HUES6 (cell line): ENCODE data around the gene TOLLIP.

Experiments used
- H3K27ac ChIP-seq: 2 replicates; pipeline ENCODE4 v1.7.0; 2013; ENCODE audit warnings: low read depth, mild to moderate bottlenecking, low read length, inconsistent platforms
- H3K27me3 ChIP-seq: 2 replicates; pipeline ENCODE4 v1.6.1; 2013; ENCODE audit warnings: low read length; ENCODE audit not compliant: control insufficient read depth, insufficient read depth
- H3K36me3 ChIP-seq: 2 replicates; pipeline ENCODE4 v1.6.1; 2013; ENCODE audit warnings: low read length; ENCODE audit not compliant: control insufficient read depth, insufficient read depth
- H3K4me1 ChIP-seq: 2 replicates; pipeline ENCODE4 v1.6.1; 2013; ENCODE audit warnings: low read length; ENCODE audit not compliant: control insufficient read depth, insufficient read depth
- H3K4me3 ChIP-seq: 2 replicates; pipeline ENCODE4 v1.5.1; 2013; ENCODE audit warnings: low read depth, low read length
- H3K9ac ChIP-seq: one replicate; pipeline ENCODE4 v1.6.1; 2013; ENCODE audit warnings: mild to moderate bottlenecking, low read length
- H3K9me3 ChIP-seq: 2 replicates; pipeline ENCODE4 v1.6.1; 2013; ENCODE audit warnings: low read depth, low read length; ENCODE audit not compliant: control insufficient read depth, insufficient read depth

Gene TOLLIP

DNA sequence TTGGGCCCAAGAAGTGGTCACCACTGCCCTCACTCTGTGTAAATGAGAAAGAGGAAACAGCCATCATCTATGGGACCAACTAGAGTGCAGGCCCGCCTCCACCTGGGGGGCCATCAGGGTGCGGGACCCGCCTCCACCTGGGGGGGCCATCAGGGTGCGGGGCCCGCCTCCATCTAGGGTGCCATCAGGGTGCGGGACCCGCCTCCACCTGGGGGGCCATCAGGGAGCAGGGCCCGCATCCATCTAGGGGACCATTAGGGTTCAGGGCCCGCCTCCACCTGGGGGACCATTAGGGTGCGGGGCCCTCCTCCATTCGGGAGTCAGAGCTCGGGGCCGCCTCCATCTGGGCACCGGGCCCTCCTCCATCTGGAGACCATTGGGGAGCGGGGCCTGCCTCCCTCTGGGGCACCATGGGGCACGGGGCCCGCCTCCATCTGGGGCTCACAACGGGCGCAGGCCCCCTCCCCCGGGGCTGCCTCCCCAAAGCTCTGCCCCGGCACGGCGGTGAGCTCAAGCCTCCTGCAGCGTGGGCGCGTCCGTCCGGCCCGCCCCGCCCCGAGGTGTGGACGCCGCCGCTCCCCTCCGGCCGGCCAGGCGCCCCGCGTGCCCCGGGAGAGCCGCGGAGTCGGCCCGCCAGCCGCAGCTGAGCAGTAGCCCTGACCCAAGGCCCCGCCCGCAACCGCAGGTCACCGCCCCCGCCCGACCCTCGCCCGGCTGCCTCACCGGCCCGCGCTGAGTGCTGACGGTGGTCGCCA lies 512 bp downstream of the TOLLIP start:
- peaks cover 5% of the 10 kb centered on the region; the same call in 1 of the 2 replicates for H3K36me3 ChIP-seq
- H3K4me3 ChIP-seq, result peak overlapping the region; percentile 94
- H3K27me3 ChIP-seq, result no peaks in the 10 kb centered on the region
- peaks cover 17% of the 10 kb centered on the region for H3K9me3 ChIP-seq
- H3K4me1 ChIP-seq, result peaks cover 10% of the 10 kb centered on the region
- no peak overlapping the region for H3K27ac ChIP-seq
- peak overlapping the region; percentile 64 for H3K9ac ChIP-seq

DNA sequence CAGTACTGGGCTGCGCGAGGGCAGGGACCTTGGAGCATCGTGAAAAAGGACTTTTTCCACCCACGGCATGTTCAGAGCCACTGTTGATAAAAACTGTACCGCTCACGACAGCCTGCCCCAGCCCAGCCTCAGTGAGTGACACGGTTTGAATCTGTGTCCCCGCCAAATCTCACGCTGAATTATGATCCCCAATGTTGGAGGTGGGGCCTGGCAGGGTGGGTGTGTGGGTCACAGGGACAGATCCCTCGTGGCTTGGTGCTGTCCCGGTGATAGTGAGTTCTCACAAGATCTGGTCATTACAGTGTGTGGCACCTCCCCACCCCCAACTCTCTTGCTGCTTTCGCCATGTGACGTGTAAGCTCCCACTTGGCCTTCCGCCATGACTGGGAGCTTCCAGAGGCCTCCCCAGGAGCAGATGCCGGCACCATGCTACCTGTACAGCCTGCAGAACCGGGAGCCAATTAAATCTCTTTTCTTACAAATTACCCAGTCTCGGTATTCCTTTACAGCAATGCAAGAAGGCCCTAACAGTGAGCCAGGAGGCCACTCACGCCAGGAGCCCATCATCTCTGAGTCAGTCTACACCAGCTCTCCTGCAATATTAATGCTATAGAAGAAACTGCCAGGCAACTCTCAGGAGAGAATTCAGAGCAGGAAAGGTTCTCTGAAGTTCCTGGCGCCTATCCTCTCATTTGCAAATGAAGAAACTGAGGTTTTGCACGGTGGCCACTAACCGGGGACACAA lies 1.3 kb downstream of the TOLLIP start:
- H3K9ac ChIP-seq, result no peak overlapping the region

DNA sequence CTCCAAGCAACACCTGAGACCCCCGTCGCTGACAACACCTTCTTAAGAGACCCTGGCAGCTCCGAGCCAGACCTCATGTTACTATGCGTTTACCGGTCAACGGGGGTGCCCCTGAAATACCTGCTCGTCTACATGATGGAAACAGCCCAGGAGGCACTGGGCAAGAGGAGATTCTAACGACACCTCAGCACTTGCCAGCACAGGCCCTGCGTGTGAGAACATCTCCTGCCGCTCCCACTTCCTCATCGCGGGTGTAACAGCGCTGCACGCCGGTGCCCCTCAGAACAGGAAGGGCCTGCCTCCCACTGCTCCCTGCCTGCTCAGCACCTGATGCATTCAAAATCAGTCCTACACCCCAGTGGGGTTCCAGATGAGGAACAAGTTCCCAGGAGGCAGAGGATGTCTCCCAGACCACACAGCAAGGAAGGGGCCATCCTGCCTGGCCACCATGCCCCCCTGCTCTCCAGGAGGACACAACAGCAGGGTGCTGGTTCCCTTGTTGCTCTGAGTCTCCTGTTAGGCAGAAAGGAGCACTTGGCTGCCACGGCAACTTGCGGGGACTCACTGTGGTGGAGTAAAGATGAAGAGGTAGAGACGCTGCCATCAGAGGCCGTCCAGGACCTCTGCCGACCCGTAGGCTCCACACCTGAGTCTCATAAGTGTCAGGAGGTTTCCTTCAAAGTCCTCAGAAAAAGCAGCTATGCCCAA lies 2.1 kb downstream of the TOLLIP start:
- H3K9ac ChIP-seq, result no peak overlapping the region
- H3K36me3 ChIP-seq, result peaks cover 5% of the 10 kb centered on the region; the same call in 1 of the 2 replicates
- peaks cover 22% of the 10 kb centered on the region for H3K4me1 ChIP-seq
- H3K27ac ChIP-seq, result no peak overlapping the region
- peaks cover 15% of the 10 kb centered on the region for H3K9me3 ChIP-seq
- H3K27me3 ChIP-seq, result no peaks in the 10 kb centered on the region
- H3K4me3 ChIP-seq, result no peak overlapping the region

More for the DNA sequence above, 1.3 kb downstream of the TOLLIP start:
- Histone ChIP-seq H3K4me3 (peak overlapping the region; percentile 94), H3K36me3 (peaks cover 5% of the 10 kb centered on the region; the same call in 1 of the 2 replicates), H3K9me3 (peaks cover 17% of the 10 kb centered on the region), H3K27ac (no peak overlapping the region), H3K4me1 (peaks cover 14% of the 10 kb centered on the region), H3K27me3 (no peaks in the 10 kb centered on the region)

DNA sequence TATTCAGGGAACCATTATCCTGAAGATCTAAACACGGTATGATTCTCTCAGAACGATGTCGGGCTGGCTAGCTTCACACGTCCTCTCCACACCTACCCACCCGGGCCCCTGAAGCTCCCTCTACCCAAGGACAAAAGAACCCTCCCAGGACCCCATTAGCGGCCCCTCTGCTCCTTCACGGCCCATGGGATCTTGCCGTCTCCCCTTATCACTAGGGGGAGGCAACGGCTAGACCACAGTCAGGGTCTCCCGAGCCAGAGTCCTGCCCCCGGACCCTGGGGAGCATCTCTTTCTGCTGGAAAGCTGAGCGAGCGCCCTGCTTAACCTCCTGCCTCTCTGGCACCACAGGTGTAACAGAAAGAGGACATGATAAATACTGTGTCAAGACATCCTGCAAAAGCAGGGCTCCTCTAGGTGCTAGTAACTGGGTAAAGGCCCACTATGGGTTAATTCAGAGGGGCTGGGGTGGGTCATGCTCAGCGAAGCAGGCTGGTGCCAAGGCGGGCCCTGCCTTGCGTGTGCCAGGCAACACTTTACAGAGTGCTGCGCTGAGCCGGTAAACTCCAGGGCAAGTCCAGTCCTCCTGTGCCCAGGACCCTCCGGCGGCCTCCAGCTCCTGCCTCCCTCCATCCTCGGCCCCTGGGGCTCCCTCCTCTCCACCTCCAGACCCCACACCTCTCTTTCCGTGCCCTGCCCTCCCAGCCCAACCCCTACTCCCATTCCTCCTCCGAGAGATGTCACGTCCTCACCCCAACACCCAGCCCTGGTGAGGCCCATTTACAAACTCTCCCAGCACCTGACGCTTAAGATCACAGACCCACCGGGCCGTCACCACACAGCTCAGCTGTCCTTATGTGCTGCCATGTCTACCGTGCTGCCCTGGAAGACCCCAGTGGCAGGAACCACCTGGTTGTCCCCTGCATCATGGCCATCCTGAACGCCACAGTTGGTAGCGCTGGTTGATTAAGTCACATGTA lies 3.0 kb downstream of the TOLLIP start:
- H3K4me3 ChIP-seq, result no peak overlapping the region
- no peak overlapping the region for H3K9ac ChIP-seq
- peaks cover 7% of the 10 kb centered on the region for H3K9me3 ChIP-seq
- no peaks in the 10 kb centered on the region for H3K27me3 ChIP-seq
- peaks cover 5% of the 10 kb centered on the region; the same call in 1 of the 2 replicates for H3K36me3 ChIP-seq
- H3K4me1 ChIP-seq, result peaks cover 26% of the 10 kb centered on the region
- no peak overlapping the region for H3K27ac ChIP-seq

DNA sequence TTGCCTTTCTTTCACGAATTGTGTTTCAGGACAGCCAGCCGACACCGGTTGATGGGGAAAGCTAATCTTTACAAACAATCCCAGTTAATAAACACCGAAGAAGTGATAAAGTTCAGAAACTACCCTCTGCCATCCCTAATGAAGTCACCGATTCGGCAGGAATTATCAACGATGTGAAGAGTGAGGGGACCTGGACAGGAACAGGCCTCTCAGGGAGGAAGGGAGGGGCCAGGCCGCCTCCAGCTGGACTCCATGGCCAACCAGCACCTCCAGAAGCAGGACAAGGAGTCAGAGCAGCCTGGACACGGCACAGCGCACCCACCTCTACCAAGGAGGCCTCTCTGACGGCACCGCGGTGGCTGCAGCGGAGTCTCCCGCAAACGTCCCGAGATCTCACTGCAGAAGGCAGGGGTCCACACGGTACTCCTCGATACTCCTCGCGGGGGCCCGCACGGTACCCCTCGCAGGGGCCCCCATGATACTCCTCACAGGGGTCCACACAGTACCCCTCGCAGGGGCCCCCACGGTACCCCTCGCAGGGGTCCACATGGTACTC lies 3.9 kb downstream of the TOLLIP start:
- Histone ChIP-seq H3K4me3 (no peak overlapping the region), H3K4me1 (peaks cover 29% of the 10 kb centered on the region), H3K36me3 (peaks cover 5% of the 10 kb centered on the region; the same call in 1 of the 2 replicates), H3K9me3 (no peaks in the 10 kb centered on the region), H3K27me3 (no peaks in the 10 kb centered on the region), H3K9ac (no peak overlapping the region), H3K27ac (no peak overlapping the region)

DNA sequence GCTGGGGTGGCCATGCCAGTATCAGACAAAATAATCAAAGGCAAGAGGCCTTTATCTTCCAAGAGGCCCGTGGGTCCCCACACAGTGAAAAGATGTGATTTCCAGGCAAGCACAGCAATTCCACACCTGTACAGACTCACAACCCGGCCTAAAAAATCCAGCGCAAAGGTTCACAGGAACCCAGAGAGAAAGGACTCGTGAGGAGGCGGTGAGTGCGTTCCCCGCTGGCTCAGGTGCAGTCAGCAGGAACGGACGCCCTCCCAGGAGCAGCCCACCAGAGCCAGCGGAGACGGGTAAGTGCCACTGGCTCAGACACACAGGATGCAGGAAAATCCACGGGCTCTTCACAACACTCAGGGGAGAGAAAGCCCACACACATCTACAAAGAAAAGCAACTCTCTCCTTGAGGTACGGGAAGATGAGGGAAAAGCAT lies 4.4 kb downstream of the TOLLIP start:
- no peaks in the 10 kb centered on the region for H3K9me3 ChIP-seq
- H3K4me3 ChIP-seq, result no peak overlapping the region
- no peak overlapping the region for H3K9ac ChIP-seq
- H3K4me1 ChIP-seq, result peaks cover 27% of the 10 kb centered on the region
- H3K36me3 ChIP-seq, result peaks cover 5% of the 10 kb centered on the region; the same call in 1 of the 2 replicates
- no peaks in the 10 kb centered on the region for H3K27me3 ChIP-seq
- H3K27ac ChIP-seq, result no peak overlapping the region

DNA sequence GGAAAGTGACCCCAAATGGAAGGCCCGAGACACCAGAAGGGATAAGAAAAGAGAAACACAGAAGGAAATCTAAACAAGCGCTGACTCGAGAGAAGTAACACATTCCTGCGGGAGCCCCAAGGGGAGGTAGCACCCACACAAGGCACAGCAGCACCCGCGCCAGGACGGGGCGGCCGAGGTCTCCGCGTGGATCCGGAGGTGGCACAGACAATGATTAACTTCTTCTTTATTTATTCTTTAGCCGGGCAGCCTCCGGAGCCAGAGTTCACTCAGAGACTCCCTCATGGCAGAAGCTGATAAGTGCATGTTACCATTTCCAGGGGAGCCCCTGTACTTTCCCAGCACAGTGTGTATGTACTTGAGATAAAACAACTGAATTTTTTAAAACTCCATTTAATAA lies 5.1 kb downstream of the TOLLIP start:
- no peaks in the 10 kb centered on the region for H3K27me3 ChIP-seq
- no peak overlapping the region for H3K9ac ChIP-seq
- peaks cover 5% of the 10 kb centered on the region; the same call in 1 of the 2 replicates for H3K36me3 ChIP-seq
- no peak overlapping the region for H3K4me3 ChIP-seq
- peaks cover 30% of the 10 kb centered on the region for H3K4me1 ChIP-seq
- H3K9me3 ChIP-seq, result no peaks in the 10 kb centered on the region
- H3K27ac ChIP-seq, result no peak overlapping the region

DNA sequence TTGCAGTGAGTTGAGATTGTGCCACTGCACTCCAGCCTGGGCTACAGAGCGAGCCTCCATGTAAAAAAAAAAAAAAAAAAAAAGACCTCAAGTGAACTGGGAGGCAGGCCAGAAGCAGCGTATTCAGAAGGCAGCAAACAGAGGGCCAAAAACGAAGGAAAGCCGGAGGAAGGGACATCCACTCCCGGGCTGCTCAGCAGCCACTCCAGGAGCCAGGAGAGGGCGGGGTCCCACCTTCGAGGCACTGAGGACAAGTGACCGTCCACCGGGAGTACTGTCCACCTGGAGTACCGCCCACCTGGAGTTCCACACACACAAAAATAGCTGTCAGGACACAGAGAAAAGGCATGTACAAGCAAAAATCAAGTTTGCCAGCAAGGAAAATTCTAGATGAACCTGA lies 5.5 kb downstream of the TOLLIP start:
- Histone ChIP-seq H3K36me3 (peaks cover 5% of the 10 kb centered on the region; the same call in 1 of the 2 replicates), H3K27ac (no peak overlapping the region), H3K4me3 (no peak overlapping the region), H3K4me1 (peaks cover 34% of the 10 kb centered on the region), H3K27me3 (no peaks in the 10 kb centered on the region), H3K9me3 (no peaks in the 10 kb centered on the region), H3K9ac (no peak overlapping the region)

DNA sequence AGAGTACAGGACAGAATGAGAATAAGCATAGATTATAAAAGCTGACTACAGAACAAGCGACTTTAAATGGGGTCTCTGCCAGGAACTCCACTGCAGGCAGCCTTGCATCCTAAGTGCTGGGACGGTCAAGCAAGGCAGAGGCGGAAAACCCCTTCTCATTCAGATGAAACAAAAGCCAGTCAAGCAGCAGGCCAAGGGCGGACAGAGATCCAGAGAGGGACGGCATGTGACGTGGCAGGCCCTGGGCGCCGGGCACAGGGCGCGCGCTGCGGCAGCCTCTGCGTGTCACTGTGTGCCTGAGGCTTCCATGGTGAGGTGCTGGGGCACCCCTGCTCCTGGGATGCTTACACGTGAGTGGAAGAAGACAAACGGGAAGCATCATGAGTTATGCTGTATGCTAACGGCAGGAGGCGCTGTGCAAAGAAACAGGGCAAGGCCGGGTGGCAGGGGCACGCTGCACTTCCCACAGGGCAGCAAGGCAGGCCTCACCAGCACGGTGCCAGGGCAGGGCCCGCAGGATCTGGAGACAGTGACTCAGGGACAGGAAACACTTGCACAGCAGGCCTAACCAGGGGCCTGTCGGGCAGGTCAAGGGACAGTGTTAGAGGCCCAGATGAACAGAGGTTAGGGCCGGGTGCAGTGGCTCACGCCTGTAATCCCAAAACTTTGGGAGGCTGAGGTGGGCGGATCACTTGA lies 6.2 kb downstream of the TOLLIP start:
- peaks cover 31% of the 10 kb centered on the region for H3K4me1 ChIP-seq
- no peak overlapping the region; the same call in 1 of the 2 replicates for H3K4me3 ChIP-seq
- no peaks in the 10 kb centered on the region for H3K9me3 ChIP-seq
- H3K27ac ChIP-seq, result 0 out of 2 replicates have a peak overlapping the region, but pooled peaks have one; percentile 14
- H3K9ac ChIP-seq, result peak overlapping the region; percentile 3
- H3K36me3 ChIP-seq, result peaks cover 6% of the 10 kb centered on the region
- H3K27me3 ChIP-seq, result no peaks in the 10 kb centered on the region
